HG02571 (cell line): ENCODE data around the gene KANTR.
"Not testable (repeated sequence)": the region's sequence is repeated elsewhere in the genome, so short reads cannot be mapped to it uniquely, and the experiment has no call there.

Experiments
- ATAC-seq: cut with Tn5 transposase; IDR thresholded peaks from one replicate; pipeline ENCODE4 v1.9.1; 2021; ENCODE audit warnings: mild to moderate bottlenecking, moderate library complexity; ENCODE audit not compliant: unreplicated experiment

Gene KANTR

DNA sequence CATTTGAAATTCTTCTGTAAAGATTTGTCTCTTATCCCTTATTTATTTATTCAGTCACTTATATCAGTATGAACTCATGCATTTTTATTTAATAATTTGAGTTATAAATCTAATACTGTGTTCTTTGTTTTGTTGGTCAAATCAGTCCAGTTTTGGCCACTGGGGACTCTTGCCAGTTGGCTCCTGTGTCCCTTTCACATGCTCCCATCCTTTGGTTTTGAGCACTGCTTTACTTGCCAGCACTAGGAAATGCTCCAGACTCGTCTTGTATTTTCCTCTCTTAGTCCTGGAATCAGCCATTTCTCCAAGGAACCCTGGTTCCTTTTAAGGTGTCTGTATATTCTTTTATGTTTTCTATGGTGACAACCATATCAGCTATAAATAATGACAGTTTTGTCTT is 28.1 kb downstream of the KANTR start:
- ATAC-seq: no peak

DNA sequence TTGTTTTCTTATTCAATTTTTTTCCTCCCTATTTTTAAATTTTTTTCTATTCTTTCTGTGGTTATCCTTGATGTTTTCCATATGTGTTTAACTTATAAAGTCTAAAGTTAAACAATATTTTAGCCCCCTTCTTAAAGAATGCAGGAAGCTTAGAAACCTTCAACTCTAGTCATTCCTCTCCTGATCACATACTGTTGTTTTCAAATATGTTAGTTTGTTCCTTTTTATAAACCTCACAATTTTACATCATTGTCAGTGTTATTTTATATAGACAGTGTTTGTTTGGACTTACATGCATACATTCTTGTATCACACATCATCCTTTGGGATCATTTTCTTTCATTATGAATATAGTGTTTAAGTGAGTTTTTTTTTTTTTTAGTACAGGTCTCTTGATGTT is 31.6 kb downstream of the KANTR start:
- ATAC-seq: no peak

DNA sequence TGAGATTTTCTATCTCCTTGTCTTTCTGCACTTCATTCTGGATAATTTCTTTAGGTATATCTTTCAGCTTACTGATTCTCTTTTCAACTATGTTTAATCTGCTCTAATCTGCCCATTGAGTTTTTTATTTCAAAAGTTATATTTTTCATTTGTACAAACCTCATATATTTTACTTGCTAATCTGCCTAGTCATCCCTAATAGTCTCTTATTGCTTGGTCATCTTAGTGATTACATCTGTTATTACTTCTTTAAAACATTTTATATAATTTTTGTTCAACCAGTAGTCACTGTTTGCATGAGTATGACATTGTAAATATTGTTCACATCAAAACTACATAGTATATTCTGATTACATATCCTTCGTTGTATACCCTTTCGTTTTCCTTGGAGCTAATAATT is 32.4 kb downstream of the KANTR start:
- ATAC-seq: no peak

DNA sequence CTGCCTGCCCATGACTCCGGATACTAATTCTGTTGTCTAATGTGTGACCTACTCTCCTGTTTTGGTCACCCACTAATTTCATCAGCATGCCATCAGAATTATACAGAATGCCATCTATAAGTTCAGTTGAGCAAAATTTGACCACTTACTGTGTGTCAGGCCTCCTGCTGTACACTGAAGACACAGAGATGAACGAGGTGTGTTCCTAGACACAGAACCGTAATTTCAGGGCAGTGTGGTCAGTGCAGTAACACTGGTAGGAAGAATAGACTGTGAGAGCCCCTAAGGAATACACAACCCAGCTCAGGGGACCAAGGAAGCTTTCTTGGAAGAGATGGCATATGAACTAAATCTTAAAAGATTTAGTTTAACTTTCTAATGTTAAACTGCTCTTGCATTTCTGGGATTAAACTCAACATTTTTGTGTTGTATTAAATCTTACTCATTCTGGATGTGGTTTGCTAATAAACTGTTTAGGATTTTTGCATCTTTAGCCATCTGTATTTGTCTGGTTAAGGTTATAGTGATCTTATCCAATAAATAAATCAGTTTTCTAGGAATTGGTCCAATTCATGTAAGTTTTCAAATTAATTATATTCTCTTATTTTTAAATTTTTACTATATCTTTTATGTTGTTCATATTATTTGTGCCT is 34.3 kb downstream of the KANTR start:
- ATAC-seq: no peak

DNA sequence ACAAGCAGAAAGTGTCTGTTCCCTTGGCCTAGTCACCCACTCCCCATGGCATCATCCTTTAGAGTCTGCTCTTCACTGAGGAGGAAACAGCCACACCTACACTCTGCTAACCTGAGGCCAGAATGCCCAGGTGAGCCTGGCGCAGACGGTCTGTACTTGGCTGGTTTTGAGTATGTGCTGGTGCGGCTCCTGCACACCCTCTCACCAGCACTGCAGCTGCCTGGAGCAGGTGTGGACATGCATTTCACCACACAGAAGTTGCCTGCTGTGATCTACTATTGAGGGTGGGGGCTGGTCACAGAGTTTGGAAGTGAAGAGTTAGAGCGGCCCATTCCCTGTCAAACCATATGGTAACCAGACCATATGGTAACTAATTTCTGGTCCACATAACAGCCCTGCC is 39.5 kb downstream of the KANTR start:
- no peak for ATAC-seq

DNA sequence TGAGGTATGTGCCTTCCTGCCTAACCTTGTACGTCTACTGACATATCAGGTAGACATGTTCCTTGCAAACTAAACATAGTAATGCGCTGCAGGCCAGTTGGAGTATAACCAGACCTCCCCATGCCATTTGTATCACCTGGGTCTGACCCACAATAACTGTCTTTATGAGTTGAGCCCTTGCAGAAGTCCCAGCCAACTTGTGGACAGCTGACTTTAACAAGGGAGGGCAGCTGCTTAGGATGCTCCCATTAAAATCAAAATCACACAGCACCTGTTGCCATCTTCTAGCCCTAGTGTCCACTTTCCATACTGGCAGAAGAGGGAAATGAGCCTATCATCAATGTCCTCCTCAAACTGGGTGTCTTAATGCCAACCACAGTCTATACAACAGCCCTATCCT is 41.6 kb downstream of the KANTR start:
- no peak for ATAC-seq

DNA sequence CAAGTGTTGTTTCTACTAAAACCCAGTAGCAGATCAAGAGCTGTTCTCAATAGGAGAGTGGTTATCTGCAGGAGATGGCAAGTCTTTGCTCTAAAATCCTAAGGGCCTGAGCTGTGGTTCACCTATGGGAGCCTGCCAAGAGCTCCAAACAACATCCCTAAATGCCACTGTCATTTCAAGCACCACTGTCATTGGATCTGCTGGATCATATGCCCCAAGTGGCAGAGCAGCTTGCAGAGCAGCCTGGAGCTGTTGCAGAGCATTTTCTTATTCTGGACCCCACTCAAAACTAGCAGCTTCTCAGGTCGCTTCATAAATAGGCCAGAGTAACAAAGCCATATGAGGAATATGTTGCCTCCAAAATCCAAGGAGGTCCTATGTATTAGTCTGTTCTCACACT is 59.6 kb downstream of the KANTR start:
- ATAC-seq: no peak

DNA sequence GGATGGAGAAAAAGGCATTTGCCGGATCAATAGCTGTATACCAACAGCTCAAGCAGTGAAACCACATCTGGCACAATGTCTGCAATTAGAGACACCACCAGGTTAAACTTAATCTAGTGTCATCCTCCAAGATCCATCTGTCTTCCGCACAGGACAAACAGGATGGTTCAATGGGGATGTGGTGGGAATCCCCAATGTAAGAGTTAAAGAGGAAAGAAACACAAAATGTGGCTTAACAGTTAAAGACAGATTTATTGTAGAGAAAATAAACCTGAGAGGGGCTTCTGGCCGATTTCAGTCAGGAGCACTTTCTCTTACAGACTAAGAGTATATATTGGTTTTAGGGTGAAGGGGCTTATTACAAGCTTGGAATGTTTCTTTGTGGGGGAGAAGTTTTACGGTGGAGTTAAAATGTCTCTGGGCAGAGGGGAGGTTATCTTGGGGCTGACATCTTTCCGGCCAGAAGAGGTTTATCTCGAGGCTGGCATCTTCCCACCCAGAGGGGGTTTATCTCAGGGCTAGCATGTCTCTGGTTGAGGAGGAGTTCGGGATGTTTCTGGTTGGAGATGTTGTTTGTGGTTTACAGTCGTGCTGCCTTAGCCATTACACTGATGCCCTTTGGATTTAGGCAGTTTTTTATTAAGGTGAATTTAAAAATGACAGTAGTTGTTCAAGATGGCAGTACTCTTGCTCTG is 61.7 kb downstream of the KANTR start:
- no peak for ATAC-seq

DNA sequence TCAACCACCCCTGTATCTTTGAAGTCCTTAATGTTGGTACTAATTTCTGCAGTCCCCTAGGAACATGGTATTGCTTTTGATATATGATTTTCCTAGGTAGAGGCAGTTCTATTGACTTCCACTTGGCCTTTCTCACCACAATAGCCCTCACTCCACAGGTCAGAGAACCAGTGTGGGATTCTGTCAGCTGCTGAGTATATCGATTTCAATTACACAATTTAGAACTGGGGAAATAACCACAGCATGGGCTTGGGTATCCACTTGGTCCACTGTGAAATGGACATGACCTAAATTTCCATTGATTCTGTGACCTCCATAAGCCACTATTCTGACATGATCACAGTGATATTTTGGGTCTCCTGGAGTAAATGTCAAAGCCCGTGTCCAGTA is 62.3 kb downstream of the KANTR start:
- no peak for ATAC-seq

DNA sequence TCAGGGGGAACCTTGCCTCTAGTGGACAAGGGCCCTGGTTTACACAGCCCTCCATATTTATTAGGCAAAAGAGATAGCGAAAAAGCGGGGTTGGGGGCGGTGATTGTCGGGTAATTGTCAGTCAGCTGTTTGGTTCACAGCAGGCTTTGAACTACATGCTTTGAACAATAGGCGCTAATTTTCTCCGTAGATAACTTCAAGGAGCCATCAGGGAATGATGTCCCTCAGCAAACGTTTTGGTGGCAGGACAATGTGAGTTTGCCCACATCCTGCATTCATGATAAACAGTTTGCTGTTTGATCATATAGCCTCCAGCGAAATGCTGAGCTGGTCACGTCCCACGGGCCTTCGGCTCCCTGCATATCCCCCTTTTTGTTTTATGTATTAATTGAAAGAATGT is 65.2 kb downstream of the KANTR start:
- no peak for ATAC-seq

DNA sequence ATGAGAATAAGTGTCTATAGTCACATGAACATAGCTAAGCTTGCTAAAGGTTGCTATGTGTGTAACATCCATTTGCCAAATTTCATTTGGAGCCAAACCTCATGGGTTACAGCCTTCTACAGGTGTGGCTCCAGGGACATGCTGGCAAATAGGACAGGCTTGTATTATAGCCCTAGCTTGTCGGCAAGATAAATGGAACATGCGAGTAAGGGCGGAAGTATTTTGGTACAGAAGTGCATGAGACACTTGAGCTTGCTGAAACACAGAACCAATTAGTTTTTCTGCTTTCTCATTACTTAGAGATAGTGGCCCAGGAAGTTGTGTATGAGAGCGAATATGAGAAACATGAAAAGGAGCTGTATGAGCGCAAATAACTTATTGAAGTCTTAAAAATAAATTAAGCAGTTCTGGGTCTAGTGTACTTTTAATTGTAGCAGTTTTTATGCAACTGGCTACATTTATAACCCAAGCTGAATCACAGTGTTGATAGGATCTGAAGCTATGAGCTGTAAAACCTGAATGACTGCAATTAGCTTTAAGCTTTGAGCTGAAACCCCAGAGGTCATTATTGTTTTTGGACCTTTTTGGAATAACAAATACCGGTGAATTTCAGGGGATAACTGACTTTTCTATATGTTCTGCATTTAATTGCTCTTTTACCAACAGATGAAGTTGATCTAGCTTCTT is 66.5 kb downstream of the KANTR start:
- ATAC-seq: no peak

DNA sequence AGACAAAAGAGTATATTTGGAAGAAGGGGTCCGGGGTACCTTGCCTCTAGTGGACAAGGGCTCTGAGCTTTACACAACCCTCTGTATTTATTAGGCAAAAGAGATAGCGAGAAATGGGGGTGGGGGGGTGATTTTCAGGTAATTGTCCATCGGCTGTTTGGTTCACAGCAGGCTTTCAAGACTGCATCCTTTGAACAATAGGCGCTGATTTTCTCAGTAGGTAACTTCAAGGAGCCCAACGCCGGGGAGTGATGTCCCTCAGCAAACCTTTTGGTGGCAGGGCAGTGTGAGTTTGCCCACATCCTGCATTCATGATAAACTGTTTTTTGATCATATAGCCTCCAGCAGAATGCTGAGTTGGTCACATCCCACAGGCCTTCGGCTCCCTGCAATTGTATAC is 69.5 kb downstream of the KANTR start:
- ATAC-seq: no peak

DNA sequence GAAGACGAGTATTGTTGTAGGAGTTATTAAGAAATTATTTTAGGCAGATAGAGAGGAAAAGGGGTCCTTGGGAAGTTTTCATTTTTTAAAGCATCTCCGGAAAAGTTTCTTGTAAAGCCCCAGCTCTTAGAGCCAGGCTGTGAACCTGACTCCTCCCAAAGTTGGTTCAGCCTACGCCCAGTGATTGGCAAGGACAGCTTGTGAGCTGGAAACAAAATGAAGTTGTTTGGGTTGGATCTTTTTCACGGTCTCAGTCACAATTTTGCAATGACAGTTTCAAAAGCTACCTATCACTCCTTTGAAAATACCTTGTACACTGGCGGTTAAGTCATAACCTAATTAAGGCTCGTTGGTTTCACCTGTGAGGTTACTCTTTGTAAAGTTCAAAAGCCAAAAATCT is 70.6 kb downstream of the KANTR start:
- not testable (repeated sequence) for ATAC-seq

DNA sequence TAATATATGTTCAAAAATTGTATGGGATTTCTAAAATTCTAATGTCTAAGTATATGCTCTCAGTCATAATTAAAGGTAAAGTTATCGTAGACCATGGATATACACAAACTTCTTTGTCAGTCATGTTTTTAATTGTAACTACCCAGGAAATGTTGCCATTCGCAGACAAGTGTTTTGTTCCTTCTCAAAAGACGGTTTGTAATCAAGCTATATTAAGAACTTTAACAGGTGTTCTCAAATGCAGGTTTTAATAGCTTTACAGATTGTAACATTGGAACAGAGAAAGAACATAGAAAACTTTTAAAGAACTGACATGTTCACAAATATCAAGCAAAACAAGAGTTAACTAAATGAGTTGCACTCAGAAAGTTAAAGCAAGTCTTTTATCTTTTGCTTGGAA is 72.2 kb downstream of the KANTR start:
- ATAC-seq: no peak

DNA sequence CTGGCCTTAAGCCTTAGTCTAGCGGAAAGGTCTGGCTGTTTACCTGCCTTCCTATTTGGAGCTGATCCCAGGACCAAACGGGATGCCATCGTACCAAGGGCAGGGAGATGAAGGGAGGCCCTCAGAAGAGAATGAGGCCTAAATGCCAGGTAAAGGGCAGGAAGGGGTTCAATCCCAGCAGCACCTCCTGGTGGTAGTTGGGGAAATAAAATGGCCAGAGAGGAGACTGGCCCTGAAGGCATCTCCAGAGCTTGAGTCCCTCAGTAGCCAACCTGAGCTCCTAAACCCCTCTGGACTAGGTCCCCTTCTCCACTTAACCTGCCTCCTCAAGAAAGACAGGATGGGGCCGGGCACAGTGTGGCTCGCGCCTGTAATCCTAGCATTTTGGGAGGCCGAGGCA is 77.4 kb downstream of the KANTR start:
- no peak for ATAC-seq
